ENCODE measurements around the gene CNTNAP2.

The CNTNAP2 gene

DNA sequence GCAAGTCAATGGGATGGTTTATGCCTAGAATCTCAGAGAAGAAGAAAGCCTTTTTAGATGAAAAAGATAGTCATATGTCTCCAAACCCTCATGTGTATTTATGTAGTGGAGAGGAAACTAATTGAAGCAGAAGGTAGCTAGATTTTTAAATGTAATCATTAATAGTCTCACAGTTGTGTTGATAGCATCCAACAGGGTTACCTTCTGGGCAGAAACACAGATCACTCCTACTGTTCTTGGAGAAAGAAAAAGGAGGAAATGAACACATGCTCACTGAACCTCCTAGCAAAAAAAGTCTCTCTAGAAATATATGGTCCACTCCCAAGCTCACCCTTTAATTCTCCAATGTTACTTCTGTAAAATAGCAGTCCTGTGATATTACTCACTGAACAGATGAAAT is 1696.7 kb downstream of the CNTNAP2 start:
- no peak for DNase-seq

GRCh38 chr7:147818317-147818716 is 1701.7 kb downstream of the CNTNAP2 start:
- no peak for DNase-seq

GRCh38 chr7:147824671-147825070 is 1708.1 kb downstream of the CNTNAP2 start:
- no peak for DNase-seq

- DNase-seq, result no peak
These were observed 1712.4 kb downstream of the CNTNAP2 start for GRCh38 chr7:147829016-147829415.

DNA sequence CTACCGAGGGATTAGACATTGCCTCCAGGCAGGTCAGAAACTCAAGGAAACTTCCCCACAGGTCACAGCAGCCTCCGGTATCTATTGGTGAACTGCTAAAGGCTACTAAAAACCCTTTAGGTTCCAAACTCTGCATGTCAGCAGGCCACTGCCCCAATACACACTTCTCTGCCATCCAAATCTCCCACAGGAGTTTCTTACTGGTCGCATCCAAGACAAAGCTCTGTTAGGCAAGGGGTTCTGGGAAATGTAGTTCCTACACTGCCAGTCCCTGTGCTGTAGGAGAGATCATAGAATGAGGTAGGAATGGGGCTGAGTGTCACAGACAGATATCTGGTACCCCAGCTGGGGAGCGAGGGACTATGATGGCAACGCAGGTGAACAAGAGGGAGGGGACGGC is 1717.0 kb downstream of the CNTNAP2 start:
- no peak for DNase-seq

DNA sequence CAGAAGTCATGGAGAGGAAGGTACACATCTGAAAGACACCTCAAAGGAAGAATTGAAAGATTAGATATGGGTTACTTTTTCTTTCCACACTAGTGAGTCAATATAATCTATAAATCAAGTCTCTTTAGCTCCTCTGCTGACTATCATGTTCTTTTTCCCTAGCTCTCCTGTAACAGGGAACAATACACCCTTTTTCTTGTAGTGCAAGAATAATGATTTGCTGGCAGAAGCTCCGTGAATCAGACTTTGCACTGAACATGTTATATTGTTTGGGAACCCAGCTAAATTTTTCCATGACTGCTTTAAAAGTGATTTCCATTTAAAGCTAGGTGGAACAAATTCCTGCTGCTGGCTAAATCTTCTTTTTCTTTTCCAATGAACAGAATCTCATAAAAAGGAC is 1717.4 kb downstream of the CNTNAP2 start:
- peak in 1 of 51 donors; percentile 1 for DNase-seq

DNA sequence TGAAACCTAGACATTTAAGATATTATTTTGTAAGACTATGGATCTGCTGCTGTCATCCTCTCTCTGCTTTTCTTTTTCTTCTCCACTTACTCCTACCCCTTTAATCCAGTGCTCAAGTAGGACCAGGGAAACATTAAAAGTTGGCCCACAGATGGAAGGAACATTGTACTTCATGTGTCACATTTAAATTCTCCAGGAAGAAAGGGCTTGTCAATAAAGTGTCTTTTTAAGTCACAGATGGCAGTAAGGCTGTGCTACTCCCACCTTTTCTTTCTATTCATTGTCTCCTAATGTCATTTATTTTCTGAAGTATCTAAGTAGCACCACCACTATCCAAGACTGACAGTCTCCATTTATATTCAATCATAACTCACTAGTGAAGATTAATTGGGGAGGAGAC is 1736.2 kb downstream of the CNTNAP2 start:
- no peak for DNase-seq

DNA sequence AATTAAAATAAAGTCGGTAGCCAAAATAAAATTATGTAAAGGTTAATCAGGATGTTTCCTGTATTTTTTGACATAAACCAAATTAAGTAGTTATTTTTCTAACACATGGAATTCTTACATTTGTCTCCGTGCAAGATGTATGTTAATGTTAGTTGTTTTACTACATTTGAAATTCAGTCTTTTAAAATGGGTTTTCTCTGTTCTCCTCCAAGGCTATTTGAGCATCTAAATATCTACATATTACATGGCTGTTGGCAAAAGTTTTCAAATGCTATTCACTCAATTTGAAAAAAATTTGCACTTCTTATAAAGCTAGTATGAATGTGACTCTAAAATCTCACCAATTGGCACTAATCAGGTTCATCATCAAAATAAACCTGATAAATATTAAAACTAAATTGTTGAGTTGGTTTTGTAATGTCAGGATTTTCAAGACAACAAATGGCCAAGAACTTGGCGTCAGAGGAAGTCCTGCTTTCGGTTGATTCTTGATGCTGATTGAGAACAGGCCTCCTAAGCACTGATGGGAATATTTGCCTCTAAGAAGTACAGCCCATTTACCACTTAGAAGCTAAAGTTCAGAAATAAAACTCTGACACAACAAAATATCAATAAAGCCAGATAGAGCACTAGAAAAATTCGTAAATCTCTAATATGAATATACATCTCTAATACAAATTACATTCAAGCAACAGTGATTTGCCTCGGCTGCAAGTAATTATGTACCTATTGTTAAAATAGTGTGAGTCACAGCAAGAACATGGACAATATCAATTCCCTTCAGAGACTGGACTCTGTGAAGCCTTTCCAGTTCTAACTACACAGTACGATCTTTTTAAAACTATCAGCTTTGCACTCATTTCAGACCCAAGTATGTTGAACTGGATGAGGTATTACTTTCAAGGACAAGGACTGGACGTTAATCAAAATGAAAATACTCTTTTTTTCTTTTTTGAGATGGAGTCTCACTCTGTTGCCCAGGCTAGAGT is 1740.8 kb downstream of the CNTNAP2 start:
- no peak for DNase-seq

GRCh38 chr7:147858421-147858820 is 1741.8 kb downstream of the CNTNAP2 start:
- no peak for DNase-seq

- DNase-seq, result no peak
These were observed 1742.4 kb downstream of the CNTNAP2 start for GRCh38 chr7:147859033-147859432.

GRCh38 chr7:147859486-147859885 is 1742.9 kb downstream of the CNTNAP2 start:
- DNase-seq, result no peak

DNA sequence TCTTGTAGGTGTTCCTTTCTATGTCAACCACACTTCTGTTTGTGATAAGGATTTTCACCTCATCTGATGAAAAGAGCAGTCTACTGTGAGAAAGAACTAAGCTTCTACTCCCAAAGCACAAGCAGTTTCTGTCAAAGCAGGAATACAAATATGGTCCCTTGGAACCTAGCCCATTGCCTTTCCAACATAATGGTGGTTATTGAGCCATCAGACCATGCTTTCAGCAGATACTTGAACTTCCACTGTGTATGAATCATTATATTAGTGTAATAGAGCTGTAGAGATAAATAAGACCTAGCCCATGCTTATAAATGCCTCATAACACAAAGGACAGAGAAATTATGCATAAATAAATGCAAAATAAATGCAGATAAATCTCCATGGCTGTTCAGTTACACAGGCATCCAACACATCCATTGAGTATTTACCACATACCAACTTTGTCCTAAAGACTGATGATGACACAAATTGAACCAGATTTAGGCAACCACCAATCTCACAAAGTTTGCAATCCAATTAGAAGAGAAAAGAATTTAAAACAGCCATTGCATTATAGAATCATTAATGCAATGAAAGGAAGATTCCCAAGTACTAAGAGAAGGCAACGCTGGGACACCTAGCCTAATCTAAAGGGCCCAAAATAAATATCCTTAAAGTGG is 1744.6 kb downstream of the CNTNAP2 start:
- DNase-seq, result peak in 2 of 51 donors; percentile 4 to 11

DNA sequence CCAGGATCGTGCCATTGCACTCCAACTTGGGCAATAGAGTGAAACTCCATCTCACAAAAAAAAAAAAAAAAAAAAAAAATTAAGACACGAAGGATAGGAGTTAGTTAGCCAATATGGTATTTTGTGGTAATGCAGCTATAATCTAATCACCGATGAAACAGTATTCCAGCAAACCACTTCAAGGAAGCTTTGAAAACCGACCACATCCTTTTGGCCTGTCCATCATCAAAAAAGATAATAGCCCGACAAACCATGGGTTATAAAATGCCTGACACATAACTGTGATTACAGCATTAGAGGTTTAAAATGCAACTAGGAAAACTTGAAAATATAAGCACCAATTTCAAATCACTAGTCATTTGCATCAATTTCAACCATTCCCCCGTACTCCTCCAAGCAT is 1745.3 kb downstream of the CNTNAP2 start:
- DNase-seq, result no peak

DNA sequence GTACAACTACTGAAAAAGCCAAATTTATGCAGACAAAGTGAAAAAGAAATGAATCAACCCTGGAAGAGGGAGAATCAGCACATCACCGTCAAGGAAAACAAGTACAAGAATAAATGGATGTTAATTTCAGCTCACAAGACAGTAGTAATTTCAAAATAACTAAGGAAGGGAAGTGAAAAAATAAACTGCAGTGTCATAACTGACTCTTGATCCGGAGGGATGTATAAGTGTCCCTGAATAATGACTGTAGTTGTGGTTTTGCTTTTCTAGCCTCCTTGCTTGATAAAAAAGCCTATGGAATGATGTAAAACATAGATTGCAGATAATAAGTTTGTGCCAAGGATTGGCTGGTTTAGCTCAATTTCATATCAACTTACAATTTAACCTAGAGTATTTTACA is 1752.9 kb downstream of the CNTNAP2 start:
- no peak for DNase-seq

GRCh38 chr7:147878912-147879661 is 1762.5 kb downstream of the CNTNAP2 start:
- DNase-seq, result peak in 19 of 51 donors; percentile 3 to 54 (median 19)

DNA sequence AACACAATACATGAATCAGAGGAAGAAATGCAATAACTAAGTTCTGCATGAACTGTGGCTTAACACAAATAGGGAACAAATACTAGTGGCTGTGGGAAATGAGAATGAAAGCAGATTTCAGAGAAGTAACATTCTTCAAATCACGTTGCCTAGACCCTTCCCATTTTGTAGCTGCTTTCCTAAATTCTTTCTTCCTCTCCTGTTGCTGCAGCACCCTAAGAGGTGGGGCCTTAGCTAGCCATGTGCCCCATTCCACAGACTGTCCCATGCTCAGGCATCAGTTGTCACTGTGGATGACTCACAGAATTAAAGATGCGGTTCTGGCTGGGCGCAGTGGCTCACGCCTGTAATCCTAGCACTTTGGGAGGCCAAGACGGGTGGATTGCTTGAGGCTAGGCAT is 1769.3 kb downstream of the CNTNAP2 start:
- no peak for DNase-seq

DNA sequence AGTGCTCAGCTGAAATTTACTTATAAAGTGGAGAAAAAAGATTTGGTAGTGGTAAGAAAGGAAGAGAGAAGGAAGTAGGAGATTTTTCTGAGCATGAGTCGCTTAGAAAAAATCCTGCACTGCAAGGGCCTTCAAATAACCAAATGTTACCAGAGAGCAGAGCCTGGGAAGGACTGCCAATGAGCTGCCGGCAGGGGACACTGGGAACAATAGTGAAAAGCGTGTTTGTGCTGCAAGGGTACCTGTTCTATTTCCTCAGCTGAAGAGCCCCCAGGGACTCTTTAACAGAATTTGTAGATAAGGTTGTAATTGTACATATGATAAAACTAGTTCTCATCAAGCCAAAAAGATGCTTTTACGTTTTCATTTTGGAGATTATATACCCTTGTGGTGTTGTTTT is 1777.7 kb downstream of the CNTNAP2 start:
- DNase-seq, result peak in 14 of 51 donors; percentile 2 to 27 (median 9)

- DNase-seq, result no peak
These were observed 1779.5 kb downstream of the CNTNAP2 start for GRCh38 chr7:147896121-147896520.

DNA sequence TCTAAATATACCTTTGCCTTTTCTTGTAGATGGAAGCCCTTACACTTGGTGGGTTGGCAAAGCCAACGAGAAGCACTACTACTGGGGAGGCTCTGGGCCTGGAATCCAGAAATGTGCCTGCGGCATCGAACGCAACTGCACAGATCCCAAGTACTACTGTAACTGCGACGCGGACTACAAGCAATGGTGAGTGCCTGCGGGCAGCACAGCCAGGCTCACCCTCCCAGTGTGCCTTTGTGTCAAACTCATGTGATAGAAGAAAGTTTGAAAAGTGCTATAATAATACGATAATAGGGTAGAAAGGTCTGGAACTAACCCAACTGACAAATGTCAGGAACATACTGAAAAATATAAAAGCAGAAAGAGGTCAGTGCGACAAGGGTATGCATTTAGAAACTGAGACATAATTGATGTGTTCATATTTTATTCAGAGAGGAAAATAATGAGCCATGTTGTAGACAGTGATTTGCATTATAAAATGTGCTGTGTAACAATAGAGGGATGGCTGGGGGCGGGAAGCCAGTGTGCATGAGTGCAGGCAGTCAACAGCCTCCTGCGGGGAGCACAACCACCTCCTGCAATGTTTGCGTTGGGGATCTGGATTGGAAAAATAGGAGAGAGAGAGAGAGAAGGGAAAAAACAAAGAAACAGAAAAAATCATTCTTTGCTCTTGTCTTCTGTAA is 1787.1 kb downstream of the CNTNAP2 start:
- DNase-seq, result peak in 2 of 51 donors; percentile 2 to 6

- no peak for DNase-seq
These were observed 1787.6 kb downstream of the CNTNAP2 start for GRCh38 chr7:147904219-147904576.

GRCh38 chr7:147909431-147910148 is 1793.0 kb downstream of the CNTNAP2 start:
- no peak for DNase-seq
